Ureter (tissue), 1 donor: Measurements from ENCODE around the gene FRMD5. TPM values are rescaled to one million over a fixed set of nuclear protein-coding genes. Genes with fewer than 3 reads are reported as not detected.
"Not testable (repeated sequence)": the region's sequence is repeated elsewhere in the genome, so short reads cannot be mapped to it uniquely, and the experiment has no call there.

Experiments
- DNase-seq: peaks from one replicate; pipeline ENCODE4 v3.0.0-alpha.2; 2020; ENCODE audit warnings: low spot score
- total RNA-seq: library from RNA; stranded (reverse); gene quantifications from one replicate; pipeline ENCODE4 v1.2.4, GENCODE V29; 2023
- donor health status: DM: yes; HTN: yes; CAD: no.

The FRMD5 gene
- total RNA-seq, 1 donor from 2014 or later: 0.60 TPM

GRCh38 chr15:44033894-44034293 lies 161.2 kb downstream of the FRMD5 start:
- DNase-seq: no peak

GRCh38 chr15:44032820-44033219 lies 162.3 kb downstream of the FRMD5 start:
- DNase-seq: not testable (repeated sequence)

GRCh38 chr15:44029940-44030568 lies 165.0 kb downstream of the FRMD5 start:
- DNase-seq: no peak

- no peak for DNase-seq
These were observed 166.1 kb downstream of the FRMD5 start for GRCh38 chr15:44029003-44029402.

- no peak for DNase-seq
These were observed 166.7 kb downstream of the FRMD5 start for GRCh38 chr15:44028349-44028748.

GRCh38 chr15:44024155-44024554 lies 170.9 kb downstream of the FRMD5 start:
- DNase-seq: no peak

GRCh38 chr15:44023176-44023575 lies 171.9 kb downstream of the FRMD5 start:
- DNase-seq: no peak

GRCh38 chr15:44018151-44018550 lies 176.9 kb downstream of the FRMD5 start:
- no peak for DNase-seq

GRCh38 chr15:44015545-44016305 lies 179.3 kb downstream of the FRMD5 start:
- no peak for DNase-seq

GRCh38 chr15:44011238-44011854 lies 183.7 kb downstream of the FRMD5 start:
- DNase-seq: no peak

GRCh38 chr15:44010089-44010488 lies 185.0 kb downstream of the FRMD5 start:
- DNase-seq: no peak

GRCh38 chr15:44009038-44009437 lies 186.0 kb downstream of the FRMD5 start:
- no peak for DNase-seq

- DNase-seq: not testable (repeated sequence)
These were observed 194.8 kb downstream of the FRMD5 start for GRCh38 chr15:44000248-44000647.

GRCh38 chr15:43998607-43999006 lies 196.5 kb downstream of the FRMD5 start:
- DNase-seq: no peak

- no peak for DNase-seq
These were observed 203.9 kb downstream of the FRMD5 start for GRCh38 chr15:43991206-43991605.

- no peak for DNase-seq
These were observed 205.1 kb downstream of the FRMD5 start for GRCh38 chr15:43989938-43990337.

- DNase-seq: no peak
These were observed 206.2 kb downstream of the FRMD5 start for GRCh38 chr15:43988900-43989299.

GRCh38 chr15:43987924-43988323 lies 207.1 kb downstream of the FRMD5 start:
- DNase-seq: no peak

- DNase-seq: no peak
These were observed 208.9 kb downstream of the FRMD5 start for GRCh38 chr15:43985976-43986680.

GRCh38 chr15:43981576-43981975 lies 213.5 kb downstream of the FRMD5 start:
- no peak for DNase-seq

- no peak for DNase-seq
These were observed 217.8 kb downstream of the FRMD5 start for GRCh38 chr15:43977072-43977884.
